H1 (cell line): Measurements from ENCODE around the gene LKAAEAR1. TPM values are rescaled to one million over a fixed set of nuclear protein-coding genes. Genes with fewer than 3 reads are reported as not detected.

Source experiments
- CTCF ChIA-PET: fragments of 300-600 bp; sonication (Branson Sonifier 250); formaldehyde crosslinking; loops from one replicate; lab custom pipeline; 2021; ENCODE audit not compliant: partially characterized antibody; lab: Charles Lee
- POLR2A ChIA-PET: fragments of 300-600 bp; sonication (Branson Sonifier 250); formaldehyde crosslinking; loops from one replicate; lab custom pipeline; 2021; ENCODE audit warnings: inconsistent platforms; ENCODE audit not compliant: partially characterized antibody; lab: Charles Lee
- DNase-seq, 2 experiments: peaks; one replicate each; pipeline versions ENCODE4 v3.0.0 to v3.0.0-alpha.2; 2010 to 2022; ENCODE audit warnings: low spot score in 2 of 2, low read depth in 1 of 2, mixed read lengths in 1 of 2
- FAIRE-seq: peaks from 2 replicates; lab custom pipeline; 2011; peaks lifted over from hg19 to GRCh38; lab: Jason Lieb, UNC
- H2AFZ ChIP-seq: 2 replicates; pipeline ENCODE4 v1.8.1; 2012; ENCODE audit warnings: low read length, inconsistent platforms
- H2AK5ac ChIP-seq: 2 replicates; pipeline ENCODE4 v1.6.1; 2013; ENCODE audit warnings: low read depth, low read length
- H2BK120ac ChIP-seq: replicated peaks from 2 replicates; pipeline ENCODE3; 2013; ENCODE audit warnings: low read depth, low read length, inconsistent platforms
- H2BK12ac ChIP-seq: 2 replicates; pipeline ENCODE4 v1.6.1; 2013; ENCODE audit warnings: low read depth, low read length
- H2BK15ac ChIP-seq: 2 replicates; pipeline ENCODE4 v1.6.1; 2013; ENCODE audit warnings: low read length
- H2BK20ac ChIP-seq: 2 replicates; pipeline ENCODE4 v1.6.1; 2013; ENCODE audit warnings: low read length
- H2BK5ac ChIP-seq: 2 replicates; pipeline ENCODE4 v1.6.1; 2013; ENCODE audit warnings: low read depth, low read length
- H3K14ac ChIP-seq: 2 replicates; pipeline ENCODE4 v1.6.1; 2013; ENCODE audit warnings: inconsistent platforms; ENCODE audit not compliant: insufficient read length
- H3K18ac ChIP-seq: 2 replicates; pipeline ENCODE4 v1.6.1; 2013; ENCODE audit warnings: low read length; ENCODE audit errors: extremely low read depth
- H3K23ac ChIP-seq: 2 replicates; pipeline ENCODE4 v1.6.1; 2013; ENCODE audit warnings: inconsistent platforms; ENCODE audit not compliant: insufficient read length
- H3K23me2 ChIP-seq: 2 replicates; pipeline ENCODE4 v1.6.1; 2013; ENCODE audit warnings: low read depth, low read length
- H3K27ac ChIP-seq: 2 replicates; pipeline ENCODE4 v1.6.1; 2011; ENCODE audit warnings: low read depth, low read length, inconsistent platforms
- H3K27me3 ChIP-seq, 4 experiments: replicated peaks in 1 of 4; 1 replicate in 1 of 4; 2 replicates in 3 of 4; pipeline versions ENCODE4 v1.6.1 to v1.8.1; 2011 to 2013; ENCODE audit warnings: low read length in 3 of 4, mild to moderate bottlenecking in 3 of 4, inconsistent platforms in 2 of 4, mixed read lengths in 2 of 4, moderate library complexity in 1 of 4; ENCODE audit not compliant: control insufficient read depth in 3 of 4, insufficient read depth in 3 of 4; ENCODE audit errors: extremely low read depth in 1 of 4
- H3K36me3 ChIP-seq, 4 experiments: 2 replicates each; pipeline versions ENCODE4 v1.6.1 to v1.8.1; 2011 to 2013; ENCODE audit warnings: mild to moderate bottlenecking in 4 of 4, low read length in 3 of 4, moderate library complexity in 2 of 4, control low read depth in 1 of 4, inconsistent platforms in 1 of 4; ENCODE audit not compliant: insufficient read depth in 4 of 4, control insufficient read depth in 2 of 4
- H3K4ac ChIP-seq: replicated peaks from 2 replicates; pipeline ENCODE3; 2013; ENCODE audit warnings: low read length, low read depth, mixed read lengths, inconsistent platforms; ENCODE audit not compliant: insufficient read length
- H3K4me1 ChIP-seq, 4 experiments: replicated peaks in 1 of 4; 1 replicate in 1 of 4; 2 replicates in 3 of 4; pipeline versions ENCODE4 v1.6.1 to v1.8.1; 2011 to 2013; ENCODE audit warnings: low read length in 3 of 4, inconsistent platforms in 2 of 4, mixed read lengths in 1 of 4; ENCODE audit not compliant: insufficient read depth in 4 of 4, control insufficient read depth in 3 of 4
- H3K4me2 ChIP-seq, 2 experiments: 2 replicates each; pipeline versions ENCODE4 v1.6.1 to v1.8.1; 2011 to 2013; ENCODE audit warnings: low read depth in 2 of 2, low read length in 2 of 2, control low read depth in 1 of 2, inconsistent platforms in 1 of 2, mild to moderate bottlenecking in 1 of 2; ENCODE audit not compliant: insufficient read depth in 1 of 2
- H3K4me3 ChIP-seq, 4 experiments: fragments of 200-600, 300-600 bp in 1 of 4; sonication (generic), shearing (Covaris generic), sonication (Bioruptor Twin) in 1 of 4; 2 replicates each; pipeline versions ENCODE4 v1.5.1 to v1.8.1; 2011 to 2016; ENCODE audit warnings: low read length in 4 of 4, low read depth in 3 of 4, control low read depth in 2 of 4, inconsistent platforms in 2 of 4, mild to moderate bottlenecking in 2 of 4, mixed read lengths in 1 of 4, moderate library complexity in 1 of 4; ENCODE audit not compliant: insufficient read depth in 2 of 4; ENCODE audit errors: extremely low read depth in 1 of 4
- H3K56ac ChIP-seq: replicated peaks from 2 replicates; pipeline ENCODE3; 2013; ENCODE audit warnings: low read depth, mild to moderate bottlenecking, mixed read lengths, low read length, inconsistent platforms; ENCODE audit not compliant: insufficient read length
- H3K79me1 ChIP-seq: 2 replicates; pipeline ENCODE4 v1.6.1; 2013; ENCODE audit warnings: low read depth, low read length, control low read depth
- H3K79me2 ChIP-seq, 2 experiments: 2 replicates each; pipeline versions ENCODE4 v1.6.1 to v1.8.1; 2012 to 2013; ENCODE audit warnings: low read length in 2 of 2, mild to moderate bottlenecking in 2 of 2, inconsistent platforms in 1 of 2; ENCODE audit not compliant: insufficient read depth in 2 of 2, control insufficient read depth in 1 of 2
- H3K9ac ChIP-seq, 4 experiments: replicated peaks in 1 of 4; 1 replicate in 1 of 4; 2 replicates in 3 of 4; pipeline versions ENCODE4 v1.6.1 to v1.8.1; 2011 to 2013; ENCODE audit warnings: low read depth in 3 of 4, low read length in 3 of 4, control low read depth in 2 of 4, mild to moderate bottlenecking in 2 of 4, moderate library complexity in 2 of 4, inconsistent platforms in 1 of 4; ENCODE audit errors: extremely low read depth in 1 of 4
- H3K9me3 ChIP-seq, 2 experiments: 2 replicates each; pipeline versions ENCODE4 v1.6.1 to v1.8.1; 2012 to 2013; ENCODE audit warnings: mild to moderate bottlenecking in 2 of 2, moderate library complexity in 2 of 2, control low read depth in 1 of 2, inconsistent platforms in 1 of 2, low read depth in 1 of 2, low read length in 1 of 2, mixed read lengths in 1 of 2; ENCODE audit not compliant: insufficient read depth in 2 of 2
- H4K20me1 ChIP-seq, 2 experiments: replicated peaks in 1 of 2; 2 replicates each; pipeline versions ENCODE3 to v1.8.1; 2011 to 2013; ENCODE audit warnings: inconsistent platforms in 2 of 2, low read length in 2 of 2, mild to moderate bottlenecking in 1 of 2; ENCODE audit not compliant: insufficient read depth in 2 of 2, control insufficient read depth in 1 of 2
- H4K5ac ChIP-seq: 2 replicates; pipeline ENCODE4 v1.6.1; 2013; ENCODE audit warnings: low read length, low read depth, mixed read lengths, inconsistent platforms; ENCODE audit not compliant: insufficient read length
- H4K8ac ChIP-seq: 2 replicates; pipeline ENCODE4 v1.8.0; 2013; ENCODE audit warnings: mild to moderate bottlenecking, moderate library complexity, low read length, inconsistent platforms; ENCODE audit not compliant: insufficient read depth; ENCODE audit errors: extremely low read depth
- H4K91ac ChIP-seq: replicated peaks from 2 replicates; pipeline ENCODE3; 2013; ENCODE audit warnings: low read length, mixed read lengths, inconsistent platforms; ENCODE audit not compliant: insufficient read length
- JUN ChIP-seq: IDR thresholded peaks from 2 replicates; pipeline ENCODE4 v1.6.1; 2011; ENCODE audit warnings: low read depth, mild to moderate bottlenecking, improper control_type of control experiment, low read length
- NANOG ChIP-seq: IDR thresholded peaks from 2 replicates; pipeline ENCODE4 v1.6.1; 2011; ENCODE audit warnings: low read length, low read depth, mild to moderate bottlenecking, inconsistent platforms; ENCODE audit not compliant: insufficient read depth, poor library complexity, severe bottlenecking
- PHF8 ChIP-seq: fragments of 200-600 bp; sonication (generic); conservative IDR thresholded peaks from 2 replicates; pipeline ENCODE4 v1.7.1; 2012; ENCODE audit warnings: low read depth, mild to moderate bottlenecking, inconsistent platforms, low read length, moderate library complexity
- WGBS, 2 experiments: shearing (Covaris generic) in 1 of 2; methylation state at CpG; one replicate each; pipeline versions ENCODE4 v1.1.6 to v1.1.7; 2013 to 2015; ENCODE audit warnings: low lambda C conversion rate in 2 of 2, mixed read lengths in 2 of 2, inconsistent platforms in 1 of 2, low coverage in 1 of 2, missing lambda C conversion rate in 1 of 2; ENCODE audit not compliant: insufficient replicate concordance in 2 of 2, insufficient coverage in 1 of 2, insufficient read length in 1 of 2; ENCODE audit errors: extremely low coverage in 1 of 2, missing lambda C conversion rate in 1 of 2; 5-methylcytosine and 5-hydroxymethylcytosine counted together
- polyA plus RNA-seq, 7 experiments: library from polyadenylated mRNA; depleted of rRNA in 3 of 7; stranded (reverse) in 5 of 7; unstranded in 2 of 7; fragments of >200 nt in 5 of 7; fragments of 200-250 nt in 2 of 7; gene quantifications; 1 replicate in 5 of 7; 2 replicates in 1 of 7; 4 replicates in 1 of 7; pipeline versions ENCODE4 v1.2.1 to v1.2.3, GENCODE V29; 2011 to 2013; ENCODE audit warnings: missing spikeins in 2 of 7, mixed read lengths in 2 of 7
- total RNA-seq: library from RNA; stranded (reverse); fragmentation: NEBNext Ultra II Directional; extraction: Animal tissue kit (Norgen Biotek cat#: 25700); gene quantifications from 2 replicates; pipeline ENCODE4 v1.2.1, GENCODE V29; 2021

LKAAEAR1 gene
- total and polyA plus RNA-seq, 2 of the 8 experiments (the other 6 are each of a cell fraction or from before 2014, with no cell fraction given), result 0.41 to 0.53 TPM

GRCh38 chr20:64116016-64116415 is 31.8 kb upstream of the LKAAEAR1 start:
- Histone ChIP-seq H2AFZ (no peak overlapping the region), H3K56ac (no peak overlapping the region), H4K20me1 (no peaks in the 10 kb centered on the region), H3K9me3 (no peaks in the 10 kb centered on the region), H4K5ac (no peak overlapping the region), H2BK20ac (no peak overlapping the region), H3K14ac (no peak overlapping the region), H3K23me2 (no peaks in the 10 kb centered on the region), H4K91ac (no peak overlapping the region), H3K4me2 (no peak overlapping the region), H3K36me3 (no peaks in the 10 kb centered on the region), H3K9ac (0 out of 7 replicates have a peak overlapping the region, but pooled peaks of 1 of the 4 experiments have one; percentile 13), H3K4me3 (no peak overlapping the region), H2AK5ac (no peak overlapping the region), H3K4me1 (no peaks in the 10 kb centered on the region; a peak in 2 of 7 replicates), H2BK15ac (no peak overlapping the region), H3K4ac (no peak overlapping the region), H4K8ac (no peak overlapping the region; the same call in 1 of the 2 replicates), H2BK5ac (no peak overlapping the region), H3K27me3 (no peaks in the 10 kb centered on the region), H2BK120ac (no peak overlapping the region), H3K23ac (no peak overlapping the region), H2BK12ac (no peak overlapping the region), H3K27ac (no peak overlapping the region), H3K79me2 (no peaks in the 10 kb centered on the region), H3K18ac (no peak overlapping the region)
- ChIA-PET CTCF (interaction anchor here (0.7 to 10.1 kb wide), 11 partner anchors 8 to 170 kb away, joined by 3 to 144 read pairs (median 4); partner anchors contain the start of genes LKAAEAR1, OPRL1, PRPF6 and RGS19), POLR2A (no interaction called here)
- WGBS, 2 experiments, result 89% methylated on average over 21 of the region's 21 CpGs; no CpG with 5 or more reads in 1 of the 2 experiments
- FAIRE-seq, result no peak
- TF ChIP-seq NANOG, result no peak
- no peak for TF ChIP-seq PHF8
- TF ChIP-seq JUN, result no peak
- TF ChIP-seq, all 59 proteins: peak for 0
- H3K79me1 ChIP-seq, result no peaks in the 10 kb centered on the region
- peak in 1 of 2 experiments; percentile 41 for DNase-seq
